K562 (cell line): Measurements from ENCODE around the gene ZNF544. TPM values are rescaled to one million over a fixed set of nuclear protein-coding genes. Genes with fewer than 3 reads are reported as not detected.

ENCODE experiments used
- CHD1 ChIP-seq: fragments of 200-600 bp; sonication (generic); IDR thresholded peaks from one replicate; pipeline ENCODE4 v1.6.1; 2012; ENCODE audit warnings: mild to moderate bottlenecking, moderate library complexity, low read length, inconsistent platforms
- CHD2 ChIP-seq: IDR thresholded peaks from 2 replicates; pipeline ENCODE4 v1.6.1; 2011; ENCODE audit warnings: low read depth, low read length
- CREM ChIP-seq: IDR thresholded peaks from 2 replicates; pipeline ENCODE4 v1.6.1; 2014; ENCODE audit warnings: antibody characterized with exemption, low read depth
- ETV5 ChIP-seq: sonication (generic); formaldehyde crosslinking; IDR thresholded peaks from 2 replicates; pipeline ENCODE4 v1.4.0; 2020; ENCODE audit warnings: low read depth, mild to moderate bottlenecking, missing genetic modification reagents
- SMARCE1 ChIP-seq: fragments of 450-650 bp; IDR thresholded peaks from 2 replicates; pipeline ENCODE4 v1.7.1; 2016; ENCODE audit warnings: mild to moderate bottlenecking
- TBP ChIP-seq: optimal IDR thresholded peaks from 2 replicates; pipeline ENCODE3; 2011; ENCODE audit warnings: low read depth, low read length, improper control_type of control experiment
- TSHZ1 ChIP-seq: fragments of 250-450 bp; sonication (Bioruptor Pico); IDR thresholded peaks from 2 replicates; pipeline ENCODE4 v1.4.0; 2020; ENCODE audit warnings: mild to moderate bottlenecking, moderate library complexity
- ZBTB12 ChIP-seq: fragments of 250-450 bp; sonication (Bioruptor Pico); IDR thresholded peaks from 2 replicates; pipeline ENCODE4 v1.4.0; 2020
- ZKSCAN8 ChIP-seq: fragments of 200-800 bp; sonication (Bioruptor generic); IDR thresholded peaks from 2 replicates; pipeline ENCODE4 v1.6.1; 2016; ENCODE audit warnings: missing genetic modification characterization, missing compliant biosample characterization
- ZNF140 ChIP-seq: fragments of 250-450 bp; sonication (Bioruptor Pico); IDR thresholded peaks from 2 replicates; pipeline ENCODE4 v1.8.0; 2021; ENCODE audit warnings: moderate library complexity, mild to moderate bottlenecking, inconsistent platforms
- ZNF436 ChIP-seq: fragments of 250-450, 450-650 bp; sonication (Bioruptor Pico); formaldehyde crosslinking; IDR thresholded peaks from 2 replicates; pipeline ENCODE4 v1.7.0; 2020; ENCODE audit warnings: mild to moderate bottlenecking
- ZNF740 ChIP-seq, 3 experiments: fragments of 200-800 bp in 1 of 3; sonication (Bioruptor generic) in 1 of 3; sonication (generic) in 1 of 3; formaldehyde crosslinking in 1 of 3; IDR thresholded peaks; 2 replicates each; pipeline versions ENCODE4 v1.6.1 to v1.8.0; 2016 to 2022; ENCODE audit warnings: mild to moderate bottlenecking in 2 of 3, missing compliant biosample characterization in 2 of 3, missing genetic modification characterization in 2 of 3, missing genetic modification reagents in 1 of 3
- polyA plus RNA-seq, 8 experiments: library from polyadenylated mRNA; depleted of rRNA in 4 of 8; stranded (reverse) in 5 of 8; unstranded in 3 of 8; fragments of >200 nt; fragmentation: Nextera tagmentation in 2 of 8; fragmentation: Illumina TruSeq in 1 of 8; extraction: Ambion mirVana in 2 of 8; extraction: Trizol in 1 of 8; gene quantifications; 2 replicates each; pipeline versions ENCODE4 v1.2.1 to v1.2.3, GENCODE V29; 2011 to 2014; ENCODE audit warnings: inconsistent platforms in 1 of 8, missing spikeins in 1 of 8
- total RNA-seq, 7 experiments: library from RNA; depleted of rRNA in 6 of 7; stranded (reverse); fragments of >200 nt in 6 of 7; fragmentation: Illumina TruSeq in 2 of 7; extraction: Trizol in 2 of 7; gene quantifications; 2 replicates each; pipeline versions ENCODE4 v1.2.1 to v1.2.3, GENCODE V29; 2011 to 2021; ENCODE audit warnings: low replicate concordance in 1 of 7
- TF ChIP-seq, protein P1 (sequence below): fragments of 250-450 bp; sonication (Bioruptor Pico); IDR thresholded peaks from 2 replicates; pipeline ENCODE4 v1.4.0; 2020; ENCODE audit warnings: mild to moderate bottlenecking, moderate library complexity, borderline replicate concordance
- TF ChIP-seq, protein P2 (sequence below), 2 experiments: IDR thresholded peaks in 1 of 2; conservative IDR thresholded peaks in 1 of 2; 2 replicates each; pipeline ENCODE4 v1.6.1; 2016; ENCODE audit warnings: low read depth in 2 of 2, mild to moderate bottlenecking in 1 of 2, missing compliant biosample characterization in 1 of 2, missing genetic modification characterization in 1 of 2, moderate library complexity in 1 of 2

Gene ZNF544
- total and polyA plus RNA-seq, 9 of the 15 experiments (the other 6 are each of a cell fraction or from before 2014, with no cell fraction given): 23.6 to 59.0 (median 41.4) TPM

DNA sequence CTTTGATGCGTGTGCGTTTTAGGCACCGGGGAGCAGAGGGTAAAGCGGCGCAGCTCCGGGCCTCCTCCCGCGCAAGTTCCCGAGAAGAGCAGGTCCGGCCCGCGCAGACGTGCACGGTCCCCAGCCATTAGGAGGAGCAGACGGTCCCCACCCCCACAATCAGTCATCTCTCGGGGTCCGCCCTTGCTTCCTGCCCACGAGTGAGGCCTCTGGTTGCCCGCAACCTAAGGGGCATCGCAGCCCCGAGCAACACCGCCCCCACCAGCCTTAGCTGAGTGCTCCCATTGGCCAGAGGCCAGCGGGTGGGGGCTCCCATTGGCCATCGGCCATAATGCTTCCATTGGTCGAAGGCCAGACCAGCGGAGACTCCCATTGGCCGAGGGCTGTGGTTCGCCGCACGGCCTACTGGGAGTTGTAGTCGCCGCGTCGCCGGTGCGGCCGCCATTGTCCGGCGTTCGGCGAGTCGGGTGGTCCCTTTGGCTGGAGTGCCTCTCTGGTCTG lies 49.9 kb downstream of the ZNF544 start, which contains the start of gene ZNF8 (continued):
- TF ChIP-seq CHD1 (no peak), ZBTB12 (no peak), ZNF436 (CRISPR knock-in tag) (0 out of 2 replicates have a peak, but pooled peaks have one; percentile 30), TSHZ1 (CRISPR knock-in tag) (no peak), ETV5 (CRISPR knock-in tag) (no peak), SMARCE1 (no peak), CHD2 (peak; percentile 88), ZKSCAN8 (CRISPR knock-in tag) (peak; percentile 45; the same call in 1 of the 2 replicates), TBP (peak; percentile 79), CREM (peak; percentile 78), ZNF740 (CRISPR knock-in tag; IDR thresholded peaks at IDR 0.05) (no peak), ZNF740 (tag; IDR thresholded peaks at IDR 0.05) (no peak), ZNF140 (CRISPR knock-in tag) (no peak)
- TF ChIP-seq, protein P1, sequence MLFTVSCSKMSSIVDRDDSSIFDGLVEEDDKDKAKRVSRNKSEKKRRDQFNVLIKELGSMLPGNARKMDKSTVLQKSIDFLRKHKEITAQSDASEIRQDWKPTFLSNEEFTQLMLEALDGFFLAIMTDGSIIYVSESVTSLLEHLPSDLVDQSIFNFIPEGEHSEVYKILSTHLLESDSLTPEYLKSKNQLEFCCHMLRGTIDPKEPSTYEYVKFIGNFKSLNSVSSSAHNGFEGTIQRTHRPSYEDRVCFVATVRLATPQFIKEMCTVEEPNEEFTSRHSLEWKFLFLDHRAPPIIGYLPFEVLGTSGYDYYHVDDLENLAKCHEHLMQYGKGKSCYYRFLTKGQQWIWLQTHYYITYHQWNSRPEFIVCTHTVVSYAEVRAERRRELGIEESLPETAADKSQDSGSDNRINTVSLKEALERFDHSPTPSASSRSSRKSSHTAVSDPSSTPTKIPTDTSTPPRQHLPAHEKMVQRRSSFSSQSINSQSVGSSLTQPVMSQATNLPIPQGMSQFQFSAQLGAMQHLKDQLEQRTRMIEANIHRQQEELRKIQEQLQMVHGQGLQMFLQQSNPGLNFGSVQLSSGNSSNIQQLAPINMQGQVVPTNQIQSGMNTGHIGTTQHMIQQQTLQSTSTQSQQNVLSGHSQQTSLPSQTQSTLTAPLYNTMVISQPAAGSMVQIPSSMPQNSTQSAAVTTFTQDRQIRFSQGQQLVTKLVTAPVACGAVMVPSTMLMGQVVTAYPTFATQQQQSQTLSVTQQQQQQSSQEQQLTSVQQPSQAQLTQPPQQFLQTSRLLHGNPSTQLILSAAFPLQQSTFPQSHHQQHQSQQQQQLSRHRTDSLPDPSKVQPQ (CRISPR knock-in tag): no peak
- TF ChIP-seq, protein P2, sequence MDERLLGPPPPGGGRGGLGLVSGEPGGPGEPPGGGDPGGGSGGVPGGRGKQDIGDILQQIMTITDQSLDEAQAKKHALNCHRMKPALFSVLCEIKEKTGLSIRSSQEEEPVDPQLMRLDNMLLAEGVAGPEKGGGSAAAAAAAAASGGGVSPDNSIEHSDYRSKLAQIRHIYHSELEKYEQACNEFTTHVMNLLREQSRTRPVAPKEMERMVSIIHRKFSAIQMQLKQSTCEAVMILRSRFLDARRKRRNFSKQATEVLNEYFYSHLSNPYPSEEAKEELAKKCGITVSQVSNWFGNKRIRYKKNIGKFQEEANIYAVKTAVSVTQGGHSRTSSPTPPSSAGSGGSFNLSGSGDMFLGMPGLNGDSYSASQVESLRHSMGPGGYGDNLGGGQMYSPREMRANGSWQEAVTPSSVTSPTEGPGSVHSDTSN (CRISPR knock-in tag; IDR thresholded peaks at IDR 0.05; ENCODE audit: low read depth): no peak
- TF ChIP-seq, protein P2 (tag; conservative IDR thresholded peaks at IDR 0.05; ENCODE audit: low read depth): no peak; the same call in 1 of the 2 replicates
